HepG2 (cell line): ENCODE data around the gene ATP13A1. TPM values are rescaled to one million over a fixed set of nuclear protein-coding genes. Genes with fewer than 3 reads are reported as not detected.

ENCODE experiments used
- ARID4A ChIP-seq: sonication (generic); formaldehyde crosslinking; IDR thresholded peaks from 2 replicates; pipeline ENCODE4 v1.5.0; 2020; ENCODE audit warnings: mild to moderate bottlenecking, missing genetic modification reagents, borderline replicate concordance
- CENPX ChIP-seq: sonication (generic); formaldehyde crosslinking; IDR thresholded peaks from 2 replicates; pipeline ENCODE4 v1.9.0; 2021; ENCODE audit warnings: mild to moderate bottlenecking, missing genetic modification reagents, moderate library complexity
- HMG20B ChIP-seq: conservative IDR thresholded peaks from 2 replicates; pipeline ENCODE4 v1.6.1; 2016; ENCODE audit warnings: missing genetic modification reagents, missing compliant biosample characterization
- NCOA2 ChIP-seq: sonication (generic); formaldehyde crosslinking; IDR thresholded peaks from 2 replicates; pipeline ENCODE4 v1.8.0; 2022; ENCODE audit warnings: inconsistent platforms
- RBAK ChIP-seq: sonication (generic); formaldehyde crosslinking; IDR thresholded peaks from 2 replicates; pipeline ENCODE4 v1.5.1; 2020; ENCODE audit warnings: mild to moderate bottlenecking, missing genetic modification reagents
- TEF ChIP-seq: sonication (generic); formaldehyde crosslinking; IDR thresholded peaks from 2 replicates; pipeline ENCODE4 v1.5.0; 2020; ENCODE audit warnings: missing genetic modification reagents
- UBTF ChIP-seq: sonication (generic); formaldehyde crosslinking; IDR thresholded peaks from 2 replicates; pipeline ENCODE4 v1.4.0; 2020; ENCODE audit warnings: mild to moderate bottlenecking, missing genetic modification reagents
- ZFP90 ChIP-seq: sonication (generic); formaldehyde crosslinking; IDR thresholded peaks from 2 replicates; pipeline ENCODE4 v1.8.0; 2022; ENCODE audit warnings: missing genetic modification reagents, mild to moderate bottlenecking, inconsistent platforms, borderline replicate concordance
- ZNF615 ChIP-seq: sonication (generic); formaldehyde crosslinking; IDR thresholded peaks from 2 replicates; pipeline ENCODE4 v1.5.0; 2020; ENCODE audit warnings: mild to moderate bottlenecking, missing genetic modification reagents, borderline replicate concordance
- ZNF652 ChIP-seq: IDR thresholded peaks from 2 replicates; pipeline ENCODE4 v1.6.1; 2016; ENCODE audit warnings: low read depth, borderline replicate concordance
- ZNF879 ChIP-seq: sonication (generic); formaldehyde crosslinking; IDR thresholded peaks from 2 replicates; pipeline ENCODE4 v1.8.1; 2023; ENCODE audit warnings: missing genetic modification reagents
- polyA plus RNA-seq, 8 experiments: library from polyadenylated mRNA; depleted of rRNA in 3 of 8; stranded (reverse) in 7 of 8; unstranded in 1 of 8; fragments of >200 nt; fragmentation: Illumina TruSeq in 4 of 8; extraction: Trizol in 4 of 8; gene quantifications; 2 replicates each; pipeline versions ENCODE4 v1.2.1 to v1.2.3, GENCODE V29; 2011 to 2016; ENCODE audit warnings: low read depth in 4 of 8, missing spikeins in 1 of 8, mixed read lengths in 1 of 8; ENCODE audit not compliant: insufficient read depth in 1 of 8
- total RNA-seq, 5 experiments: library from RNA; depleted of rRNA; stranded (reverse); fragments of >200 nt; fragmentation: Illumina TruSeq; extraction: Trizol; gene quantifications; 2 replicates each; pipeline ENCODE4 v1.2.3, GENCODE V29; 2016; ENCODE audit warnings: low read depth in 1 of 5
- TF ChIP-seq, protein P1 (sequence below): IDR thresholded peaks from 2 replicates; pipeline ENCODE4 v1.6.1; 2016; ENCODE audit warnings: mild to moderate bottlenecking, missing biosample characterization, missing genetic modification reagents
- TF ChIP-seq, protein P2 (sequence below): IDR thresholded peaks from 2 replicates; pipeline ENCODE4 v1.6.1; 2016; ENCODE audit warnings: low read depth, control low read depth
- TF ChIP-seq, protein P3 (sequence below): sonication (generic); formaldehyde crosslinking; conservative IDR thresholded peaks from 2 replicates; pipeline ENCODE4 v1.8.0; 2022; ENCODE audit warnings: missing genetic modification reagents

ATP13A1 gene
- total and polyA plus RNA-seq, 2 of the 13 experiments (the other 11 are each of a cell fraction or from before 2014, with no cell fraction given), result 23.2 to 41.7 TPM

- TF ChIP-seq ARID4A (CRISPR knock-in tag) (peak; percentile 51; the same call in 1 of the 2 replicates), NCOA2 (CRISPR knock-in tag) (no peak), ZNF615 (CRISPR knock-in tag) (no peak), CENPX (CRISPR knock-in tag) (no peak), ZNF652 (CRISPR knock-in tag) (no peak), ZNF879 (CRISPR knock-in tag) (no peak), TEF (CRISPR knock-in tag) (no peak), RBAK (no peak), UBTF (CRISPR knock-in tag) (peak; percentile 19; the same call in 1 of the 2 replicates), ZFP90 (CRISPR knock-in tag) (no peak), HMG20B (CRISPR knock-in tag) (no peak)
- TF ChIP-seq, protein P1, sequence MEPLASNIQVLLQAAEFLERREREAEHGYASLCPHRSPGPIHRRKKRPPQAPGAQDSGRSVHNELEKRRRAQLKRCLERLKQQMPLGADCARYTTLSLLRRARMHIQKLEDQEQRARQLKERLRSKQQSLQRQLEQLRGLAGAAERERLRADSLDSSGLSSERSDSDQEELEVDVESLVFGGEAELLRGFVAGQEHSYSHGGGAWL (CRISPR knock-in tag), result no peak
- TF ChIP-seq, protein P2, sequence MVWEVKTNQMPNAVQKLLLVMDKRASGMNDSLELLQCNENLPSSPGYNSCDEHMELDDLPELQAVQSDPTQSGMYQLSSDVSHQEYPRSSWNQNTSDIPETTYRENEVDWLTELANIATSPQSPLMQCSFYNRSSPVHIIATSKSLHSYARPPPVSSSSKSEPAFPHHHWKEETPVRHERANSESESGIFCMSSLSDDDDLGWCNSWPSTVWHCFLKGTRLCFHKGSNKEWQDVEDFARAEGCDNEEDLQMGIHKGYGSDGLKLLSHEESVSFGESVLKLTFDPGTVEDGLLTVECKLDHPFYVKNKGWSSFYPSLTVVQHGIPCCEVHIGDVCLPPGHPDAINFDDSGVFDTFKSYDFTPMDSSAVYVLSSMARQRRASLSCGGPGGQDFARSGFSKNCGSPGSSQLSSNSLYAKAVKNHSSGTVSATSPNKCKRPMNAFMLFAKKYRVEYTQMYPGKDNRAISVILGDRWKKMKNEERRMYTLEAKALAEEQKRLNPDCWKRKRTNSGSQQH (CRISPR knock-in tag), result no peak
- TF ChIP-seq, protein P3, sequence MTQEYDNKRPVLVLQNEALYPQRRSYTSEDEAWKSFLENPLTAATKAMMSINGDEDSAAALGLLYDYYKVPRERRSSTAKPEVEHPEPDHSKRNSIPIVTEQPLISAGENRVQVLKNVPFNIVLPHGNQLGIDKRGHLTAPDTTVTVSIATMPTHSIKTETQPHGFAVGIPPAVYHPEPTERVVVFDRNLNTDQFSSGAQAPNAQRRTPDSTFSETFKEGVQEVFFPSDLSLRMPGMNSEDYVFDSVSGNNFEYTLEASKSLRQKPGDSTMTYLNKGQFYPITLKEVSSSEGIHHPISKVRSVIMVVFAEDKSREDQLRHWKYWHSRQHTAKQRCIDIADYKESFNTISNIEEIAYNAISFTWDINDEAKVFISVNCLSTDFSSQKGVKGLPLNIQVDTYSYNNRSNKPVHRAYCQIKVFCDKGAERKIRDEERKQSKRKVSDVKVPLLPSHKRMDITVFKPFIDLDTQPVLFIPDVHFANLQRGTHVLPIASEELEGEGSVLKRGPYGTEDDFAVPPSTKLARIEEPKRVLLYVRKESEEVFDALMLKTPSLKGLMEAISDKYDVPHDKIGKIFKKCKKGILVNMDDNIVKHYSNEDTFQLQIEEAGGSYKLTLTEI (CRISPR knock-in tag), result no peak
Observed at GRCh38 chr19:19643158-19644053, 20.1 kb downstream of the ATP13A1 start, which contains the start of gene GMIP (continued).
